GM12892 (cell line): ENCODE data around the gene MICAL3.

Experiments
- POLR2AphosphoS5 ChIP-seq: IDR thresholded peaks from 2 replicates; pipeline ENCODE4 v1.6.1; 2011; ENCODE audit warnings: low read depth, low read length, control low read depth
- TAF1 ChIP-seq: IDR thresholded peaks from 2 replicates; pipeline ENCODE4 v1.6.1; 2011; ENCODE audit warnings: low read depth, mild to moderate bottlenecking, control low read depth, low read length, borderline replicate concordance

GRCh38 chr22:18001040-18001893, 23.1 kb downstream of the MICAL3 start:
- TF ChIP-seq POLR2AphosphoS5: no peak; the same call in 1 of the 2 replicates
- TF ChIP-seq TAF1: peak; percentile 26; the same call in 1 of the 2 replicates
